GM23338 (cell line): ENCODE data around the gene NDUFA7. TPM values are rescaled to one million over a fixed set of nuclear protein-coding genes. Genes with fewer than 3 reads are reported as not detected.
A peak's percentile ranks its signal among the peaks of the same experiment; 100 is the strongest.
"Not testable (repeated sequence)": the region's sequence is repeated elsewhere in the genome, so short reads cannot be mapped to it uniquely, and the experiment has no call there.

ENCODE experiments used
- ATAC-seq: fragments of 200-7000 bp; cut with Tn5 transposase; 3 replicates; pipeline ENCODE4 v1.9.1; 2020
- DNase-seq: peaks from one replicate; pipeline ENCODE4 v3.0.0-alpha.2; 2015; ENCODE audit warnings: low spot score
- H2AFZ ChIP-seq: fragments of 200-600 bp; sonication (generic); 2 replicates; pipeline ENCODE4 v1.8.0; 2016; ENCODE audit warnings: antibody characterized with exemption, mild to moderate bottlenecking, moderate library complexity
- H3F3A ChIP-seq: fragments of 200-600 bp; sonication (generic); replicated peaks from 2 replicates; pipeline ENCODE4 v1.8.0; 2017; ENCODE audit warnings: antibody characterized with exemption, mixed run types, low read depth
- H3K27ac ChIP-seq: fragments of 200-600 bp; sonication (generic); 2 replicates; pipeline ENCODE4 v1.6.1; 2016; ENCODE audit warnings: low read depth
- H3K27me3 ChIP-seq: fragments of 200-600 bp; sonication (generic); 2 replicates; pipeline ENCODE4 v1.8.0; 2016; ENCODE audit warnings: mild to moderate bottlenecking, mixed run types, moderate library complexity; ENCODE audit not compliant: insufficient read depth
- H3K36me3 ChIP-seq: fragments of 200-600 bp; sonication (generic); 2 replicates; pipeline ENCODE4 v1.8.0; 2016; ENCODE audit warnings: mild to moderate bottlenecking; ENCODE audit not compliant: insufficient read depth
- H3K4me1 ChIP-seq: fragments of 200-600 bp; sonication (generic); 2 replicates; pipeline ENCODE4 v1.8.0; 2016; ENCODE audit warnings: mild to moderate bottlenecking, moderate library complexity; ENCODE audit not compliant: insufficient read depth
- H3K4me2 ChIP-seq: fragments of 200-600 bp; sonication (generic); 2 replicates; pipeline ENCODE4 v1.7.1; 2017; ENCODE audit warnings: mixed run types
- H3K4me3 ChIP-seq: fragments of 200-600 bp; sonication (generic); 2 replicates; pipeline ENCODE4 v1.6.1; 2016; ENCODE audit warnings: mixed run types
- H3K79me2 ChIP-seq: fragments of 200-600 bp; sonication (generic); replicated peaks from 2 replicates; pipeline ENCODE4 v1.8.0; 2017; ENCODE audit warnings: mild to moderate bottlenecking; ENCODE audit not compliant: insufficient read depth
- H3K9me2 ChIP-seq: fragments of 200-600 bp; sonication (generic); 2 replicates; pipeline ENCODE4 v1.8.0; 2017; ENCODE audit not compliant: insufficient read depth
- H4K20me1 ChIP-seq: fragments of 200-600 bp; sonication (generic); replicated peaks from 2 replicates; pipeline ENCODE4 v1.8.0; 2017; ENCODE audit warnings: mild to moderate bottlenecking; ENCODE audit not compliant: insufficient read depth
- H3K27ac Mint-ChIP-seq: 2 replicates; pipeline ENCODE4 v1.8.0; 2020; ENCODE audit warnings: inconsistent platforms, mild to moderate bottlenecking, moderate library complexity, mixed read lengths
- H3K27me3 Mint-ChIP-seq: 3 replicates; pipeline ENCODE4 v1.8.0; 2022; ENCODE audit warnings: low read depth, mild to moderate bottlenecking, moderate library complexity, mixed read lengths, inconsistent platforms; ENCODE audit not compliant: insufficient read depth, poor library complexity
- H3K36me3 Mint-ChIP-seq: 3 replicates; pipeline ENCODE4 v1.8.0; 2021; ENCODE audit warnings: low read depth, mild to moderate bottlenecking, inconsistent platforms, moderate library complexity, mixed read lengths
- H3K4me1 Mint-ChIP-seq: 3 replicates; pipeline ENCODE4 v1.8.0; 2020; ENCODE audit warnings: mild to moderate bottlenecking, inconsistent platforms, mixed read lengths
- H3K4me3 Mint-ChIP-seq: 3 replicates; pipeline ENCODE4 v1.8.0; 2021; ENCODE audit warnings: moderate library complexity, mild to moderate bottlenecking, inconsistent platforms, mixed read lengths
- H3K9me3 Mint-ChIP-seq: 3 replicates; pipeline ENCODE4 v1.8.0; 2020; ENCODE audit warnings: moderate library complexity, mild to moderate bottlenecking, inconsistent platforms, mixed read lengths
- CREB1 ChIP-seq: fragments of 250-450 bp; sonication (Bioruptor Pico); IDR thresholded peaks from 2 replicates; pipeline ENCODE4 v1.5.0; 2020; ENCODE audit warnings: low read depth, mild to moderate bottlenecking, moderate library complexity
- ETS1 ChIP-seq: IDR thresholded peaks from 2 replicates; pipeline ENCODE4 v1.6.1; 2016; ENCODE audit warnings: antibody characterized with exemption
- EZH2 ChIP-seq: fragments of 200-600 bp; sonication (generic); IDR thresholded peaks from one replicate; pipeline ENCODE4 v1.8.0; 2017; ENCODE audit warnings: antibody characterized with exemption, mild to moderate bottlenecking, low read depth; ENCODE audit not compliant: unreplicated experiment
- JUNB ChIP-seq: IDR thresholded peaks from one replicate; pipeline ENCODE4 v1.6.1; 2016; ENCODE audit warnings: antibody characterized with exemption; ENCODE audit not compliant: unreplicated experiment
- NANOG ChIP-seq: IDR thresholded peaks from 2 replicates; pipeline ENCODE4 v1.6.1; 2016; ENCODE audit warnings: antibody characterized with exemption, borderline replicate concordance
- POLR2AphosphoS5 ChIP-seq: IDR thresholded peaks from 2 replicates; pipeline ENCODE4 v1.6.1; 2016; ENCODE audit warnings: antibody characterized with exemption, low read depth
- REST ChIP-seq: IDR thresholded peaks from one replicate; pipeline ENCODE4 v1.6.1; 2018; ENCODE audit warnings: antibody characterized with exemption; ENCODE audit not compliant: unreplicated experiment
- STAT1 ChIP-seq: IDR thresholded peaks from one replicate; pipeline ENCODE4 v1.6.1; 2016; ENCODE audit warnings: antibody characterized with exemption; ENCODE audit not compliant: unreplicated experiment
- polyA plus RNA-seq: library from polyadenylated mRNA; unstranded; fragments of >200 nt; fragmentation: Nextera tagmentation; extraction: Ambion mirVana; gene quantifications from 2 replicates; pipeline ENCODE4 v1.2.1, GENCODE V29; 2016
- total RNA-seq: library from RNA; depleted of rRNA; stranded (reverse); fragments of >200 nt; shearing (Covaris generic); gene quantifications from 2 replicates; pipeline ENCODE4 v1.2.3, GENCODE V29; 2014

Gene NDUFA7
- total and polyA plus RNA-seq, 2 experiments from 2014 or later, result 35.1 to 344 TPM

- H3K36me3 ChIP-seq, result no peaks in the 10 kb centered on the region; the same call in 1 of the 2 replicates
- no peak overlapping the region for H3K4me3 ChIP-seq
- no peak overlapping the region for H2AFZ ChIP-seq
- no peaks in the 10 kb centered on the region for H3K9me3 Mint-ChIP-seq
- H3K36me3 Mint-ChIP-seq, result peaks cover 27% of the 10 kb centered on the region
- H3K4me1 ChIP-seq, result peaks cover 7% of the 10 kb centered on the region; the same call in 1 of the 2 replicates
- TF ChIP-seq POLR2AphosphoS5 (no peak), EZH2 (no peak), JUNB (no peak), NANOG (no peak), REST (no peak), STAT1 (no peak), ETS1 (no peak), CREB1 (CRISPR knock-in tag) (no peak)
- peaks cover 6% of the 10 kb centered on the region for H3K27me3 Mint-ChIP-seq
- H3K4me1 Mint-ChIP-seq, result peaks cover 9% of the 10 kb centered on the region; the same call in 2 of the 3 replicates
- peaks cover 14% of the 10 kb centered on the region for H3K79me2 ChIP-seq
- no peak for ATAC-seq
- no peaks in the 10 kb centered on the region for H3K27me3 ChIP-seq
- H4K20me1 ChIP-seq, result no peaks in the 10 kb centered on the region; the same call in 1 of the 2 replicates
- H3K27ac Mint-ChIP-seq, result no peak overlapping the region
- no peak overlapping the region for H3K4me2 ChIP-seq
- H3K9me2 ChIP-seq, result no peaks in the 10 kb centered on the region
- no peak for DNase-seq
- no peak overlapping the region for H3K27ac ChIP-seq
- 0 out of 2 replicates have a peak, but pooled peaks cover 14% of the 10 kb centered on the region for H3F3A ChIP-seq
- H3K4me3 Mint-ChIP-seq, result no peak overlapping the region
Observed at GRCh38 chr19:8302357-8302691, 18.9 kb downstream of the NDUFA7 start.

GRCh38 chr19:8291337-8291736 lies 29.8 kb downstream of the NDUFA7 start:
- not testable (repeated sequence) for H4K20me1 ChIP-seq, H3K4me1 ChIP-seq, H3K4me2 ChIP-seq, H3K4me3 Mint-ChIP-seq, H3K36me3 Mint-ChIP-seq, H3K27me3 Mint-ChIP-seq, H3K27ac Mint-ChIP-seq, H3K4me3 ChIP-seq, H3K9me3 Mint-ChIP-seq, H3K27me3 ChIP-seq, H3K79me2 ChIP-seq, H2AFZ ChIP-seq, H3K36me3 ChIP-seq, H3F3A ChIP-seq, DNase-seq, H3K9me2 ChIP-seq, H3K27ac ChIP-seq, H3K4me1 Mint-ChIP-seq
- ATAC-seq, result peak; percentile 91

GRCh38 chr19:8276508-8276907 lies 44.7 kb downstream of the NDUFA7 start:
- ATAC-seq, result peak; percentile 90
- H3F3A ChIP-seq, H3K27me3 Mint-ChIP-seq, H3K36me3 Mint-ChIP-seq, H3K27me3 ChIP-seq, H3K9me3 Mint-ChIP-seq, H3K4me1 ChIP-seq, H3K4me3 ChIP-seq, H3K36me3 ChIP-seq, H2AFZ ChIP-seq, H3K4me2 ChIP-seq, H3K27ac Mint-ChIP-seq, H3K79me2 ChIP-seq, H3K4me3 Mint-ChIP-seq, H3K4me1 Mint-ChIP-seq, DNase-seq, H3K9me2 ChIP-seq, H4K20me1 ChIP-seq, H3K27ac ChIP-seq: not testable (repeated sequence)
